Stimulated activated CD4-positive, alpha-beta T cell treated with anti-CD3 and anti-CD28 coated beads, Interleukin-2, amount 100 ng/mL, for 4 hours (primary cell): ENCODE measurements around the gene SLC6A6.
A peak's percentile ranks its signal among the peaks of the same experiment; 100 is the strongest.

Source experiments
- DNase-seq: peaks from one replicate; pipeline ENCODE4 v3.0.0-alpha.2; 2020; ENCODE audit warnings: low read depth

SLC6A6 gene

GRCh38 chr3:14402304-14402811 lies at the start of gene SLC6A6:
SLC6A6 (plus strand) TSS chr3:14402606; CDS start chr3:14443635, 41,029 bp downstream.
- DNase-seq, result peak; percentile 94

DNA sequence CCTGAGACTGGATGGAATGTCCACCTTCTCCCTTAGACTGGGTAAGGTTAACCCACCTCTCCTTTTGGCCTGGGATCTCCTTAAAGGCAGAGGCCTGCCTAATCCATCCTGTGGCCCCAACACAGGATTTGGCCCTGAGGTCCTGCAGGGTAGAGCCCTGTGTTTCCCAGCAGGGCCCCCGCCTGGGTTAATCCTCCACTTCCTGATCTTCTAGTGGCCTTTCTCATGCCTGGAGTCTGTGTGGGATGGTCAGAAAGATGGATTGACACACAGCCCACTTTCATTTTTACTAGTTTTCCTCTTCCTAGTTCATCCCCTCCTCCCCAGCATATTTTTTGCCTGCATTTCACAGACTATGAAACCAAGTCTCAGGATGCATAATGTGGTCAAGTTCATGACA lies 48.9 kb upstream of the SLC6A6 start:
- DNase-seq, result no peak

GRCh38 chr3:14357463-14357862 lies 44.9 kb upstream of the SLC6A6 start:
- no peak for DNase-seq

GRCh38 chr3:14358426-14359211 lies 43.8 kb upstream of the SLC6A6 start:
- no peak for DNase-seq

DNA sequence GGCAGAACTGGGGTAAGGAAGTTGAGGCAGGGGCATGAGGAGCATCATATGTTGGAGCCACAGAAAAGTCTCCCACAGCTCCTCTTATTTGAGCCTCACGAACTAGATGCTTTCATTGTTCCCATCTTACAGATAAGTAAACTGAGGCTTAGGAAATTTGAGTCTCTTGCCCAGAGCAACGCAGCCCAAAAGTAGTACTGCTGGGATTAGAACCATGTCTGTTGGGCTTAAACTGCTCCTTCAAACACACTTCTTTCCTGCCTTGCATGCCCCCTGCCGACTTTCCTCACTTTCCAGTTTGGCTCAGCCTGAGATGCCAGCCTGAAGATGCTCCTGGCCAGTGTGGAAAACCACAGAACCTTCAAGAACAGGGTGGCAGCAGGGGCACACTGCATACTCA lies 43.1 kb upstream of the SLC6A6 start:
- no peak for DNase-seq

GRCh38 chr3:14360123-14360881 lies 42.1 kb upstream of the SLC6A6 start:
- no peak for DNase-seq

- no peak for DNase-seq
Observed at GRCh38 chr3:14361068-14361677, 41.2 kb upstream of the SLC6A6 start.

- DNase-seq, result no peak
Observed at GRCh38 chr3:14362890-14363289, 39.5 kb upstream of the SLC6A6 start.

- no peak for DNase-seq
Observed at GRCh38 chr3:14363379-14363778, 39.0 kb upstream of the SLC6A6 start.

DNA sequence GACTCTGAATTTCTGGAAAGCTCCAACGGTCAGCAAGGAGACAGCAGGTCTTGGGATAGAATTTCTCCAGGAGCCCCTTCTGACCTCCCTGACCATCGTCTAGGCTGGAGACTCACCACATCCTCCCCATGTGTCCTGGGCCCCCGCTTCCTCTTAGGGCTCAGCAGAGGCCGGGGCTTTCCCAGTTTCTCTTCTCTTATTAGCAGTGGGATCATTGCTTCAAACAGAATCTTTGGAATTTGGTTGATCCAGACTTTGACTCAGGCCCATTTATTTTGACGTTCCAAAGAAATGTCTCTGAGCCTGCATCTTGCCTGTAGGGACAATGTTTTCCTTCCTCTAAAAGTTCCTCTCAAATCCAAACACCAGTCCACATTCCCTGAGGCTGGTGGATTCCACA lies 38.4 kb upstream of the SLC6A6 start:
- DNase-seq, result no peak

DNA sequence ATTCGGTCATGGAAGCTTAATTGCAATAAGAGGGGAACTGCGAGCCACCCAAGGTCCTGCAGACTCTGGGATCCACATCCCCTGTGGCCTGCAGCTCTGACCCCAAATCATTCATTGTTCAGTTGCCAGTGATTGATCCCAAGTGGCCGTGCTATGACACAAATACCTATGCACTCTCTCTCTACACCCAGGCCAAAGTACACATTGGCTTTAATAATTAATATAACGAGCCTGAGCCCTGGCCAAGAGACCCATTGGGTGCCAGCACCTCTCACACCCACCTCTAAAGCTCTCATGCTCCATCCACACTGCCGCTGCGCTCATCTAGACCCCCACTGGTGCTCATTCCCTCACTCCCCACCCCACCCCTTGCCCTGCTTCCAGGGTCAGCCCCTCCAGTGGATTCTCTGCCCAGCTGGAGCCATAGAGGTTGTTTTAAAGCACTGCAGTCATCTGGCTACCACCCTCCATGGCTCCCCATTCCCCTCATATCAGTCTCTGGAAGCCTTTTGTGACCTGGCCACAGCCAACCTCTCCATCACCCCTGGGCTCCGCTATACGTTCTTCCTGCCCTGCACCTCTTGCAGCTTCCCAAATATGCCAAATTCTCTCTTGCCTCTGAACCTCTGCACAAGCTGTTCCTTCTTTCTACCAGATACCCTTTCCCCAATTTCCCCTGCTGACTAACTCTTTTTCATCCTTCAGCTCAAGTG lies 37.7 kb upstream of the SLC6A6 start:
- DNase-seq, result no peak

DNA sequence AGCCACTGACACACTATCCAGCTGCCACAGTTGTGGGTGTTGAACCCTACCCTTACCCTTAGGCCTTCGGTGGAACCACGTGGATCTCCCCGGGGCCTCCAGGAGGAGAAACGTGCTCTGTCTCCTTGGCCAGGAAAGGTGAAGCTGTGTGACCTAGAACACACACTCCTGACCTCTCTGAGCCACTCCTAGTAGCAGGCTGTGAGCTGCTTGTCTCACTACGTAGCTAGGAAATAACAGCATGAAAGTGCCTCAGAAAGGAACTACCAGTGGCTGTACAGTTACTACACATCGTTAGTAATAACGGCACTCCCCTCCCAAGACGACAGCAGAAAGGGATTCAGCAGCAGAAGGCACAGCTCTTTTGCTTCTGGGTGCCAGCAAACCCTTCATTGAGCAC lies 36.2 kb upstream of the SLC6A6 start:
- no peak for DNase-seq

- DNase-seq, result no peak
Observed at GRCh38 chr3:14366915-14367823, 35.2 kb upstream of the SLC6A6 start.

GRCh38 chr3:14368146-14368545 lies 34.3 kb upstream of the SLC6A6 start:
- no peak for DNase-seq

DNA sequence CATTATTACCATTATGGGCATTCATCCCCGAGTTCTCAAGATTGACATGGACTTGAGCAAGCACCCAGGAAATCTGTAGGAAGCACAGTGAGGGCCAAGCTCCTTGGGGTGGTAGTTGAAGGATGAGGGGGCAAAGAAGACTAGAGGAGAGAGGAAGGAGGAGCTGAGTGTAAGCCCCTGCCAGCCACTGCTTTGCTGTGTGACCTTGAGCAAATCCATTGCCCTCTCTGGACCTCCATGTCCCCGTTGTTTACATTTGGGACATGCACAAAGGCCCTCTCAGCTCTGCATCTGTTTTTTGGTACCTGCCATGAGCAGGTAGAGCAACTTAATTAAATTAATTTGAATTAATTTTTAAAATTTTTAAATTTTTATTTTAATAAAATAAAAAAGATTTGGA lies 33.5 kb upstream of the SLC6A6 start:
- DNase-seq, result no peak

DNA sequence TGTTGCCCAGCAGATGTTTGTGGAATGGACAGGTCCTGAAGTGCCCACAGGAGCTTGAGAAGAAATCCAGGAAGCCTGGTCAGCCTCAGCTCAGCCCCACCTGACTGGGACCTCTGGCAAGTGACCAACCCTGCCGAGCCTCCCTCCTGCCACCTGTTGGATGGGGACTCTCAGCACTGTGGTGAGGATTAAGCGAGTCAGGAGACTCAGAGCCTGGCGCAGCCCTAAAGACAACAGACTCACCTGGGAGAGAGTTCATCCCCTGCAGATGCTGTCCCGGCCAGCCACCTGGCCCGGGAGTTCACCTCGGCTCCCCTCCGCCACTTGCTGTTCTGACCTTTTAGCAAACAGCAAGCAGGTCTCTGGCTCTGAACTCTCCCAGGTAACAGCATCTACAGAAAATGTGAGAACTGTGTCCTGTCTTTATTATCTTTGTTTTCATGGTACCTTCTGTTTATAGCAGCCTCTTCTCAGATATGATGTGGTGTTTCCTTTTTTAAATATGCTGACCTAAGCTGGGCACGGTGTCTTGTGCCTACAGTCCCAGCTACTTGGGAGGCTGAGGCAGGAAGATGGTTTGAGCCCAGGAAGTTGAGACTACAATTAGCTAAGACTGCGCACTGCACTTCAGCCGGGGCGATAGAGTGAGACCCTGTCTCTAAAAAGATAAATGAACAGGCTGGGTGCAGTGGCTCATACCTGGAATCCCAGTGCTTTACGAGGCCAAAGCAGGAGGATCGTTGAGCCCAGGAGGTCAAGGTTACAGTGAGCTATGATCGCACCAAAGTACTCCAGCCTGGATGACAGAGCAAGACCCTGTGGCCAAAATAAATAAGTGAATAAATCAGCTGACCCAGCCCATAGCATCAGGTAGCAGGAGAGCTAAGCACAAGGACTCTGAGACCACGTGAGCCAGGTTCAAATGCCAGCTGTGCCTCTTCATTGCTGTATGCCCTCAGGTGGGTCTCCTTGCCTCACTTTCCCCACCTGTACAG lies 32.4 kb upstream of the SLC6A6 start:
- DNase-seq, result no peak

GRCh38 chr3:14370720-14371572 lies 31.5 kb upstream of the SLC6A6 start:
- no peak for DNase-seq

- no peak for DNase-seq
Observed at GRCh38 chr3:14371573-14372474, 30.6 kb upstream of the SLC6A6 start.
